NT2/D1 (cell line): ENCODE results near the gene SRL.

Experiments used
- SUZ12 ChIP-seq: IDR thresholded peaks from 2 replicates; pipeline ENCODE4 v1.6.1; 2011; ENCODE audit not compliant: insufficient read length, insufficient read depth; ENCODE audit errors: extremely low read depth
- YY1 ChIP-seq: IDR thresholded peaks from 2 replicates; pipeline ENCODE4 v1.6.1; 2011; ENCODE audit not compliant: insufficient read length, insufficient read depth

GRCh38 chr16:4159726-4160125, 82.2 kb downstream of the SRL start:
- no peak for TF ChIP-seq YY1
- no peak for TF ChIP-seq SUZ12
